Panc1 (cell line): ENCODE data around the gene MRPS33. TPM values are rescaled to one million over a fixed set of nuclear protein-coding genes. Genes with fewer than 3 reads are reported as not detected.

Experiments used
- ATAC-seq: fragments of 200-7000 bp; cut with Tn5 transposase; 2 replicates; pipeline ENCODE4 v1.9.1; 2020; ENCODE audit warnings: mild to moderate bottlenecking, moderate library complexity
- BruUV-seq: library from RNA; stranded (reverse); fragments of 400-500 nt; replicated peaks from 2 replicates; lab custom pipeline; 2021; lab: Mats Ljungman, UMichigan
- CTCF ChIA-PET: fragments of 300-600 bp; sonication (Branson Sonifier 250); formaldehyde crosslinking; loops from one replicate; lab custom pipeline; 2022; ENCODE audit warnings: antibody characterized with exemption; lab: Charles Lee
- POLR2A ChIA-PET: fragments of 300-600 bp; sonication (Branson Sonifier 250); formaldehyde crosslinking; loops from one replicate; lab custom pipeline; 2022; ENCODE audit warnings: antibody characterized with exemption; lab: Charles Lee
- DNase-seq: peaks from one replicate; pipeline ENCODE4 v3.0.0-alpha.2; 2010; ENCODE audit warnings: low read depth, low spot score
- H3K27ac ChIP-seq: 2 replicates; pipeline ENCODE4 v1.5.1; 2011; ENCODE audit warnings: mild to moderate bottlenecking, low read length, inconsistent platforms
- H3K27me3 ChIP-seq: fragments of 200-500 bp; sonication (Bioruptor generic); 2 replicates; pipeline ENCODE4 v1.6.0; 2014; ENCODE audit warnings: low read length, inconsistent platforms; ENCODE audit not compliant: control insufficient read depth, insufficient read depth
- H3K36me3 ChIP-seq: fragments of 200-500 bp; sonication (Bioruptor generic); 2 replicates; pipeline ENCODE4 v1.5.1; 2014; ENCODE audit warnings: inconsistent platforms, mild to moderate bottlenecking, low read length, moderate library complexity; ENCODE audit not compliant: control insufficient read depth, insufficient read depth
- H3K4me1 ChIP-seq: 2 replicates; pipeline ENCODE4 v1.5.1; 2011; ENCODE audit warnings: inconsistent platforms, mild to moderate bottlenecking, low read length, moderate library complexity; ENCODE audit not compliant: control insufficient read depth, insufficient read depth
- H3K4me3 ChIP-seq, 2 experiments: 2 replicates each; pipeline ENCODE4 v1.5.1; 2011 to 2012; ENCODE audit warnings: low read depth in 2 of 2, low read length in 2 of 2, mild to moderate bottlenecking in 2 of 2, inconsistent platforms in 1 of 2, moderate library complexity in 1 of 2
- H3K9me3 ChIP-seq: fragments of 200-500 bp; sonication (Bioruptor generic); 2 replicates; pipeline ENCODE4 v1.5.1; 2014; ENCODE audit warnings: low read depth, mild to moderate bottlenecking, inconsistent platforms, low read length, moderate library complexity; ENCODE audit not compliant: control insufficient read depth, insufficient read depth
- CTCF ChIP-seq: fragments of 450-650 bp; IDR thresholded peaks from 2 replicates; pipeline ENCODE4 v1.5.1; 2017; ENCODE audit warnings: mild to moderate bottlenecking
- POLR2AphosphoS5 ChIP-seq: IDR thresholded peaks from 2 replicates; pipeline ENCODE4 v1.6.1; 2012; ENCODE audit warnings: mild to moderate bottlenecking, low read depth, low read length, moderate library complexity
- SIN3A ChIP-seq: IDR thresholded peaks from 2 replicates; pipeline ENCODE4 v1.6.1; 2012; ENCODE audit warnings: low read depth, mild to moderate bottlenecking, low read length, moderate library complexity, borderline replicate concordance; ENCODE audit not compliant: insufficient read depth
- TCF7L2 ChIP-seq: IDR thresholded peaks from 2 replicates; pipeline ENCODE4 v1.6.1; 2011; ENCODE audit warnings: mild to moderate bottlenecking, low read depth, low read length, inconsistent platforms
- in situ Hi-C: cut with HindIII; loops from 2 replicates; pipeline ENCODE4 v1.10.0; 2016; ENCODE audit warnings: low sequenced_read_pairs, low pct_unique_long_range_greater_than_20kb
- intact Hi-C: fragments of 100-400 bp; cut with micrococcal nuclease; formaldehyde crosslinking; loops from one replicate; pipeline ENCODE4 v1.10.0; 2022; ENCODE audit not compliant: unreplicated experiment
- total RNA-seq: library from RNA; stranded (reverse); gene quantifications from one replicate; pipeline ENCODE4 v1.2.1, GENCODE V29; 2021; ENCODE audit not compliant: unreplicated experiment
- TF ChIP-seq, protein P1 (sequence below), 2 experiments: IDR thresholded peaks; 2 replicates each; pipeline ENCODE4 v1.6.1; 2011 to 2012; ENCODE audit warnings: low read depth in 2 of 2, control low read depth in 1 of 2, low read length in 1 of 2, mild to moderate bottlenecking in 1 of 2, moderate library complexity in 1 of 2; ENCODE audit not compliant: insufficient read depth in 1 of 2

The MRPS33 gene
- total RNA-seq, 1 experiment from 2014 or later: 68.8 TPM

- Histone ChIP-seq H3K4me1 (no peaks in the 10 kb centered on the region), H3K9me3 (no peaks in the 10 kb centered on the region), H3K27me3 (no peaks in the 10 kb centered on the region), H3K27ac (no peak overlapping the region), H3K36me3 (no peaks in the 10 kb centered on the region), H3K4me3 (no peak overlapping the region)
- in situ Hi-C loops: no loop called here
- CTCF ChIA-PET: no interaction called here
- POLR2A ChIA-PET: interaction anchor here (0.6 kb wide), 1 partner anchor 275 kb away, joined by 3 read pairs; no protein-coding TSS in a partner anchor
- DNase-seq (no peak), ATAC-seq (no peak)
- intact Hi-C loops: no loop called here
- no TSS peak for BruUV-seq
- no peak for TF ChIP-seq TCF7L2
- no peak for TF ChIP-seq CTCF
- TF ChIP-seq SIN3A: no peak
- no peak for TF ChIP-seq POLR2AphosphoS5
- TF ChIP-seq, protein P1, sequence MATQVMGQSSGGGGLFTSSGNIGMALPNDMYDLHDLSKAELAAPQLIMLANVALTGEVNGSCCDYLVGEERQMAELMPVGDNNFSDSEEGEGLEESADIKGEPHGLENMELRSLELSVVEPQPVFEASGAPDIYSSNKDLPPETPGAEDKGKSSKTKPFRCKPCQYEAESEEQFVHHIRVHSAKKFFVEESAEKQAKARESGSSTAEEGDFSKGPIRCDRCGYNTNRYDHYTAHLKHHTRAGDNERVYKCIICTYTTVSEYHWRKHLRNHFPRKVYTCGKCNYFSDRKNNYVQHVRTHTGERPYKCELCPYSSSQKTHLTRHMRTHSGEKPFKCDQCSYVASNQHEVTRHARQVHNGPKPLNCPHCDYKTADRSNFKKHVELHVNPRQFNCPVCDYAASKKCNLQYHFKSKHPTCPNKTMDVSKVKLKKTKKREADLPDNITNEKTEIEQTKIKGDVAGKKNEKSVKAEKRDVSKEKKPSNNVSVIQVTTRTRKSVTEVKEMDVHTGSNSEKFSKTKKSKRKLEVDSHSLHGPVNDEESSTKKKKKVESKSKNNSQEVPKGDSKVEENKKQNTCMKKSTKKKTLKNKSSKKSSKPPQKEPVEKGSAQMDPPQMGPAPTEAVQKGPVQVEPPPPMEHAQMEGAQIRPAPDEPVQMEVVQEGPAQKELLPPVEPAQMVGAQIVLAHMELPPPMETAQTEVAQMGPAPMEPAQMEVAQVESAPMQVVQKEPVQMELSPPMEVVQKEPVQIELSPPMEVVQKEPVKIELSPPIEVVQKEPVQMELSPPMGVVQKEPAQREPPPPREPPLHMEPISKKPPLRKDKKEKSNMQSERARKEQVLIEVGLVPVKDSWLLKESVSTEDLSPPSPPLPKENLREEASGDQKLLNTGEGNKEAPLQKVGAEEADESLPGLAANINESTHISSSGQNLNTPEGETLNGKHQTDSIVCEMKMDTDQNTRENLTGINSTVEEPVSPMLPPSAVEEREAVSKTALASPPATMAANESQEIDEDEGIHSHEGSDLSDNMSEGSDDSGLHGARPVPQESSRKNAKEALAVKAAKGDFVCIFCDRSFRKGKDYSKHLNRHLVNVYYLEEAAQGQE (IDR thresholded peaks at IDR 0.05; ENCODE audit: insufficient read depth in 1 of 2, low read depth in 2 of 2, low read length in 1 of 2): no peak
These were observed 47.3 kb downstream of the MRPS33 start for GRCh38 chr7:140967438-140967837.

DNA sequence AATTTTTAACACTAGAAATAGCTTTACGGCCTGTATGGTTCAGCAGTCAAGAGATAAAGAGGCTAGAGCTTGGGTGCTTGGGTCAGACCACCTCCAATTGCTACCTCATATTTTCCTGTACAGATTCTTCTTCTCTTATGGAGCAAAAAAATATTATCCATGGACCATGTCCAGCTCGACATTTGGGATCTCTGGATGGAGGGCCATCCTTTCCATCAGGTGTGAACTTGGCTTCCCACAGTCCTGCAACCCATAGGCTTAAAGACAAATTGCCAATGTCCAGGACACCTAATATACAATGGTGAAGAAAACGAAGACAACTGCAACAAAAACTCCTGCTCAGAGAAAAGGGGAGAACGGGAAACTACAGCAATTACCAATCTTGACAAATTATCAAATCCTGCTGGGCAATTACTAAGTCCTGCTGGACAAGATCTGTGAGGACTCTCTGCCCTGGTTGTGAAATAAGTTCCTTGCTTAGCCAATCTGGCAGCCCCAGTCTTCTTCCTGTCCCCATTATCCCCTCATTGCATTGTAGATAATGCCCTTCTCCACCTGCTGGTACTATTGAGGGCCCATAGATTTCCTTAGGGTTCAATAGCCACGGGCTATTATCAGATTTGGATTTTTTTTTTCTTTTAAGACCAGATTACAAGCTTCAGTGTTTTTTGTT, 48.1 kb downstream of the MRPS33 start:
- TF ChIP-seq CTCF (no peak), SIN3A (no peak), POLR2AphosphoS5 (no peak), TCF7L2 (no peak)
- TF ChIP-seq, protein P1 (IDR thresholded peaks at IDR 0.05; ENCODE audit: insufficient read depth in 1 of 2, low read depth in 2 of 2, low read length in 1 of 2): no peak
- Histone ChIP-seq H3K27me3 (no peaks in the 10 kb centered on the region), H3K4me1 (no peaks in the 10 kb centered on the region), H3K4me3 (no peak overlapping the region), H3K36me3 (no peaks in the 10 kb centered on the region), H3K9me3 (no peaks in the 10 kb centered on the region), H3K27ac (no peak overlapping the region)
- no TSS peak for BruUV-seq
- CTCF ChIA-PET: no interaction called here
- in situ Hi-C loops (no loop called here), intact Hi-C loops (no loop called here)
- POLR2A ChIA-PET: interaction anchor here (0.6 kb wide), 1 partner anchor 275 kb away, joined by 3 read pairs; no protein-coding TSS in a partner anchor
- ATAC-seq: no peak
- DNase-seq: no peak
